ENCODE measurements around the gene ADAMTS13. TPM values are rescaled to one million over a fixed set of nuclear protein-coding genes. Genes with fewer than 3 reads are reported as not detected.

ADAMTS13 gene
- total RNA-seq, 1 donor: 1.3 TPM

DNA sequence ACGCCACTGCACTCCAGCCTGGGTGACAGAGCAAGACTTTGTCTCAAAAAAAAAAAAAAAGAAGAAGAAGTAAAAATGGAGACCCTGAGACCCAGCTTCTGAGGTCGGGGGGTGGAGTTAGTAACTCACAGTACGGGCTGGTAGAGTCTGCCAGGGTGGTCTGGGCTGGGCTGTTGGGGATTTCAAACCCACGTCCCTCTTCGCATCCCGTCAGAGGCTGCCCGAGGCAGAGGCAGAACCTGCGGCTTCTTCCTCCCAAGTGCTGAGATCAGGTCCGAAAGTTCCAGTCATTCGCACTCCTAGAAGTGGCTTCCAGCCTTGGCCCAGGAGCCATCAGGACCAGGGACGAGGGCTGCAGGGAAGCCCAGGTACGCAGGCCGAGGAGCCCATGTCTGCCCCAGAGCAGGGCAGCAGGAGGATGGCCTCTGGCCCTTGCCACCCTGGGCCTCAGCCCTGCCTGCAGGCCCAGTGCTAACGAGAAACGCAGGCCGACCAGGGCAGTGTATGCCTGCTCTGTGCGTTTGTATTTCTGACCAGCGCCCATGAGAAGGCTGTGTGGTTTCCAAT is 66.6 kb downstream of the ADAMTS13 start:
- no peak overlapping the region for H3K4me3 ChIP-seq (ENCODE audit: low read depth, low read length)
- DNase-seq (ENCODE audit: low read depth): no peak
- TF ChIP-seq, protein P1, sequence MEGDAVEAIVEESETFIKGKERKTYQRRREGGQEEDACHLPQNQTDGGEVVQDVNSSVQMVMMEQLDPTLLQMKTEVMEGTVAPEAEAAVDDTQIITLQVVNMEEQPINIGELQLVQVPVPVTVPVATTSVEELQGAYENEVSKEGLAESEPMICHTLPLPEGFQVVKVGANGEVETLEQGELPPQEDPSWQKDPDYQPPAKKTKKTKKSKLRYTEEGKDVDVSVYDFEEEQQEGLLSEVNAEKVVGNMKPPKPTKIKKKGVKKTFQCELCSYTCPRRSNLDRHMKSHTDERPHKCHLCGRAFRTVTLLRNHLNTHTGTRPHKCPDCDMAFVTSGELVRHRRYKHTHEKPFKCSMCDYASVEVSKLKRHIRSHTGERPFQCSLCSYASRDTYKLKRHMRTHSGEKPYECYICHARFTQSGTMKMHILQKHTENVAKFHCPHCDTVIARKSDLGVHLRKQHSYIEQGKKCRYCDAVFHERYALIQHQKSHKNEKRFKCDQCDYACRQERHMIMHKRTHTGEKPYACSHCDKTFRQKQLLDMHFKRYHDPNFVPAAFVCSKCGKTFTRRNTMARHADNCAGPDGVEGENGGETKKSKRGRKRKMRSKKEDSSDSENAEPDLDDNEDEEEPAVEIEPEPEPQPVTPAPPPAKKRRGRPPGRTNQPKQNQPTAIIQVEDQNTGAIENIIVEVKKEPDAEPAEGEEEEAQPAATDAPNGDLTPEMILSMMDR (IDR thresholded peaks at IDR 0.05; ENCODE audit: insufficient read depth, low read depth, low read length): no peak

DNA sequence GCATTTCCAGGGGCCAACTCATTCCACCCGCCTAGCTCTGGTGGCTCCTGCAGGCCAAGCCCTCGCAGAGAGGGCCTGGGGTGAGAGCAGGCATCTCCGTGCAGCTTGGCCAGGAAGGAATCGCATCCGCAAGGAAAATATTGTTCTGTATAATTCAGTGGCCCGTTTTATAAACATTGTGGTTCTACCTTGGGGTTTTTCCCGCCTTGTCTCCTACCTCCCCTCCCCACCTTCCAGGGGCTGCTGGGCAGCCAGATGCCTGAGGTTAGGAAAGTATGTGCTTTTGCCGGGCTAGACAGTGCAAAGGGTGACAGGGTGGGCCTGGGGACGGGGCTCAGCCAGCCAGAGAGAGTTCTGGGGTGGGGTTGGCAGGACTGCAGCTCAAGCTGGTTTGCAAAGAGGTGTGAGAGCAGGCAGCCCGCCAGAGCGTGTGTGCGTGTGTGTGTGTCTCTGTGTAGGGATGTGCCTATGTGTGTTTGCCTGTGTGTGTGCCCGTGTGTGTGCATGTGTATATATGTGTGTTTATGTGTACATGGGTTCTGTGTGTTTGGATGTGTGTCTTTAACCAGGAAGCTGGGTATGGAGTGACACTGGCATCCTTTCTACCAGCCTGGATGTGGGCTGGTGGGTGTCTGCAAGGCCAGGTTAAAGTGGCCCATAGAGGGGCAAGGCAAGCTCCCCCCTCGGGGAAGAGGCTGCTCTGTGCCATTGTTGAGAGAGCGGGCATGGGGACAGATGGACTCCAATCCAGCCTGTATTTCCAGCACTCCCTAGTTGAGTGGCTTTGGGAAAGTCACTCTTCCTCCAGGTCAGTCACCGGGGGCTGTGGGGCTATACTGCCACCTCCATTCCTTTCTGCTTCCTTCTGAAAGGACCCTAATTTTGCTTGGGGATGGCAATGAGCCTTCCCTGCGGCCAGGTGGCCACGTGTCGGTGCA is 67.4 kb downstream of the ADAMTS13 start:
- TF ChIP-seq, protein P1 (IDR thresholded peaks at IDR 0.05; ENCODE audit: insufficient read depth, low read depth, low read length): no peak
- H3K4me3 ChIP-seq (ENCODE audit: low read depth, low read length): no peak overlapping the region
- no peak for DNase-seq (ENCODE audit: low read depth)

DNA sequence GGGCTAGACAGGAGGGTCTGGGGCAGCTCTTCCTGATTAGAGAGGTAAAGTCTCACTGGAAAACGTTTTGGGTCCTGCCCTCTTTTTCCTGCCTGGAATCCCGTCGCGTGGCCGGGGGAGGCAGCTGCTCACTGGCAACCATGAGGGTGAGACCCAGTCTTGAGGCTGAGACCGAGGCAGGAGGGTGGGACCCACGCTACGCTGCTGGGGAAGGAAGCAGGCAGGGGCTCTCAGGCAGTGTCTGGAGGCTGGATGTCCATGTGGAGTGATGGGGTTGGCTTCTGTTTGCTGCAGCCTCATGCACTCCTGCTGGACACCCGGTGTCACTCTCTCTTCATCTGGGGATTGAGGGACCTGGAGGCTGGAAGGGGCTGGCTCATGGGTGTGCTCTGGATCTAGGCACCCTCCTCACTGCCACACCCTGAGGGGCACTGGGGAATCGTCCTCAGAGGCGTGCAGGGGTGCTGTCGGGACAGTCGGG is 68.1 kb downstream of the ADAMTS13 start:
- no peak for DNase-seq (ENCODE audit: low read depth)
- TF ChIP-seq, protein P1 (IDR thresholded peaks at IDR 0.05; ENCODE audit: insufficient read depth, low read depth, low read length): no peak
- H3K4me3 ChIP-seq (ENCODE audit: low read depth, low read length): no peak overlapping the region

DNA sequence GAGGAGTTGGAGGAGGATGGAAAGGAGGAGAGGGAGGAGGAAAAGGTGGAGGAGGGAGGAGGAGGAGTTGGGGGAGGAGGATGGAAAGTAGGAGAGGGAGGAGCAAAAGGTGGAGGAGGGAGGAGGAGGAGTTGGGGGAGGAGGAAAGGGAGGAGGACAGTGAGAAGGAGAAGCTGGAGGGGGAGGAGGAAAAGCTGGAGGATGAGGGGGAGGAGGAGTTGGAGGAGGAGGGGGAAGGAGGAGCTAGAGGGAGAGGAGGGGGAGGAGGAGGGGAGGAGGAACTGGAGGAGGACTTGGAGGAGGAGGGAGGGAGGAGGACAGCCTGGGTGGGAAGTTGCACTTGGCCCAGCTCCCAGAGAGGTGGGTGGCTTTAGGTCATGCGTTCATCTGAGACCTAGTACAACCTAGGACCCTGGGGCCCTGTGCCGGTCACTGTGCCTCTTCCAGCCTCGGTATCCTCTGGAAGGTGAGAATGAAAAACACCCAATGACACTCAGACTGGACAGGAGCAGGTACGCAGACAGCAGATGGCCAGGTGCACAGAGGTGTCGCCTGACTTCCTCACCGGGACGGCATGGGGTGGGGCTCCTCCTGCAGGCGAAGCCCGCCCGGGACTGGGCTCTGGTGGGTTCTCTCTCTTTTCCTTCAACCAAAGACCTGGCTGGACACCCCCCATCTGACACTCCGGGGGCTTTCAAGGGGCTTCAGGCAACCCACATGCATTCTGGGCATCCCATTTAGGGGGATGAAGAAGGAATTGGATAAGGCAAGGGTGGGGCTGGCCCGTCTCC is 68.9 kb downstream of the ADAMTS13 start:
- no peak for DNase-seq (ENCODE audit: low read depth)
- no peak overlapping the region for H3K4me3 ChIP-seq (ENCODE audit: low read depth, low read length)
- TF ChIP-seq, protein P1 (IDR thresholded peaks at IDR 0.05; ENCODE audit: insufficient read depth, low read depth, low read length): no peak

DNA sequence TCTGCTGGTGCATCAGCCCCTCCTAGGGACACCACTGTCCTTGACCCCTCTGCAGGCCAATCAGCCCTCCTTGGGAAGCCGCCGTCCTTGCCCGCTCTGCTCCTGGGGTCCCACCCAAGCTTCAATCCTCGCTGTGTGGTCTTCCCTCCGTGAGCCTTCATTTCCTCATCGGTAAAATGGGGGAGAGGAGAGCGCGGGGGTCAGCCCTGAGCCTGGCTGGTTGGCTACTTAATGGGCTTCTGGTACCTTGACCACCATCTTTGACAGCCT is 69.4 kb downstream of the ADAMTS13 start:
- TF ChIP-seq, protein P1 (IDR thresholded peaks at IDR 0.05; ENCODE audit: insufficient read depth, low read depth, low read length): no peak
- H3K4me3 ChIP-seq (ENCODE audit: low read depth, low read length): no peak overlapping the region
- DNase-seq (ENCODE audit: low read depth): no peak

DNA sequence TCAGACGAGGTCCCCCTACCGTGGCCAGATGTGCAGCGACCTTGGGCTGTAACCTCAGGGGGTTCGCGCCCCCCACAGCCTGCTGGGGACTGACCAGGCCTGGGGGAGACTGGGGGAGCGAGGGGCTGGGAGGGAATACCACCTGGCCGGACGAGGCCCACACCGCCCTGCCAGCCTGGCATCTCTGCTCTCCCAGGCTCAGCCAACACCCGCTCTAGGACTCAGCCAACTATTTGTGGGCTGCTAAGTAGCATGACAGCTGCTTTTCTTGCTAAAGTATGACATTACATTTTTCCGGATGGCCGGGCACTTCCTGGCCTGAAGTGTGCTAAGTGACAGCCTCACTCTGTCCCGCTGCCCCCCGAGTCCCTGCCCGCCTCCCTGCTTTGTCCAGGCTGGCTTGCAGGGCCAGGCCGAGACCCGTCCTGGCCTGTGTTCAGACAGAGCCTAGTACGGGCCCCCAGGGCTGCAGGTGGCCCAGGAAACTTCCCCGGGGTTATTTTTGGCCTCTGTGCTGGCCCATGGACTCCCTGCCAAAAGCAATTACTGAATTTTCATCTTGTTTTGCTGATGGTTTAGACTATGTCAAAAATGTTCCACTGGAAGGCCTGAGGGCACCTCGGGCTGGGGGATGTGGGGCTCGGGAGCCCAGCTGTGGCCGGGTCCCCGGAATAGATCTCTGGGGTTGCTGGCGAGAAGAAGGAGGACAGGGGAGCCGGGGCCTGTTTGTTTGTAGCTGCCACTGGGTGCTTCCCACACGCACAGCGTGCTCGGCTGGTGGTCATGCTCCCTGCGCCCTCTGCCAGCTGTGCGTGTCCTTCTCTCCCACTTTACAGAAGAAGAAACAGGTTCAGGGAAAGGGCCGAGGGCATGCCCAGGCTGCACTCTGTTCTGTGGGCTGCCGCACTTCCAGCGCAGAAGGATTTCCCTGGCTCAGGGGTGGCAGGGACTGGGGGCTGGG is 70.2 kb downstream of the ADAMTS13 start:
- DNase-seq (ENCODE audit: low read depth): no peak
- H3K4me3 ChIP-seq (ENCODE audit: low read depth, low read length): no peak overlapping the region
- TF ChIP-seq, protein P1 (IDR thresholded peaks at IDR 0.05; ENCODE audit: insufficient read depth, low read depth, low read length): no peak
